Keratinocyte (primary cell): Measurements from ENCODE around the gene IGF2BP1. TPM values are rescaled to one million over a fixed set of nuclear protein-coding genes. Genes with fewer than 3 reads are reported as not detected.

Source experiments
- DNase-seq: peaks from one replicate; pipeline ENCODE4 v3.0.0-alpha.2; 2011; ENCODE audit warnings: low read depth, missing footprints, low spot score
- FAIRE-seq: peaks from 2 replicates; lab custom pipeline; 2011; peaks lifted over from hg19 to GRCh38; lab: Jason Lieb, UNC
- H2AFZ ChIP-seq: 2 replicates; pipeline ENCODE4 v1.6.0; 2012; ENCODE audit warnings: low read length, control low read depth, inconsistent platforms; ENCODE audit not compliant: control insufficient read depth
- H3K27ac ChIP-seq: 2 replicates; pipeline ENCODE4 v1.5.1; 2011; ENCODE audit warnings: low read length; ENCODE audit not compliant: control insufficient read depth, insufficient read depth
- H3K27me3 ChIP-seq: 3 replicates; pipeline ENCODE4 v1.6.0; 2011; ENCODE audit warnings: low read length; ENCODE audit not compliant: control insufficient read depth, insufficient read depth; ENCODE audit errors: extremely low read depth
- H3K36me3 ChIP-seq, 2 experiments: 2 replicates in 1 of 2; 3 replicates in 1 of 2; pipeline ENCODE4 v1.5.1; 2011; ENCODE audit warnings: low read length in 2 of 2, mild to moderate bottlenecking in 1 of 2; ENCODE audit not compliant: control insufficient read depth in 2 of 2, insufficient read depth in 2 of 2; ENCODE audit errors: extremely low read depth in 1 of 2
- H3K4me1 ChIP-seq: 3 replicates; pipeline ENCODE4 v1.5.1; 2011; ENCODE audit warnings: low read length; ENCODE audit not compliant: control insufficient read depth, insufficient read depth; ENCODE audit errors: extremely low read depth
- H3K4me2 ChIP-seq: 3 replicates; pipeline ENCODE4 v1.6.0; 2011; ENCODE audit warnings: low read depth, low read length; ENCODE audit not compliant: control insufficient read depth, insufficient read depth; ENCODE audit errors: extremely low read depth
- H3K4me3 ChIP-seq, 3 experiments: fragments of 200-600 bp in 1 of 3; sonication (generic) in 1 of 3; 2 replicates in 2 of 3; 3 replicates in 1 of 3; pipeline ENCODE4 v1.5.1; 2011 to 2016; ENCODE audit warnings: low read length in 3 of 3, mild to moderate bottlenecking in 3 of 3, control low read depth in 2 of 3, inconsistent platforms in 1 of 3, low read depth in 1 of 3, mixed read lengths in 1 of 3, mixed run types in 1 of 3, moderate library complexity in 1 of 3; ENCODE audit not compliant: control insufficient read depth in 2 of 3, insufficient read depth in 2 of 3; ENCODE audit errors: extremely low read depth in 1 of 3
- H3K79me2 ChIP-seq: 2 replicates; pipeline ENCODE4 v1.6.0; 2012; ENCODE audit warnings: low read length; ENCODE audit not compliant: control insufficient read depth, insufficient read depth
- H3K9ac ChIP-seq: 3 replicates; pipeline ENCODE4 v1.6.0; 2011; ENCODE audit warnings: low read length; ENCODE audit not compliant: control insufficient read depth, insufficient read depth; ENCODE audit errors: extremely low read depth
- H3K9me1 ChIP-seq: 3 replicates; pipeline ENCODE4 v1.6.0; 2011; ENCODE audit warnings: low read length; ENCODE audit not compliant: control insufficient read depth, insufficient read depth; ENCODE audit errors: extremely low read depth
- H3K9me3 ChIP-seq: 2 replicates; pipeline ENCODE4 v1.5.1; 2012; ENCODE audit warnings: low read depth, low read length; ENCODE audit not compliant: control insufficient read depth
- H4K20me1 ChIP-seq: 3 replicates; pipeline ENCODE4 v1.6.0; 2011; ENCODE audit warnings: low read length; ENCODE audit not compliant: control insufficient read depth, insufficient read depth; ENCODE audit errors: extremely low read depth
- CTCF ChIP-seq, 3 experiments: IDR thresholded peaks in 1 of 3; conservative IDR thresholded peaks in 1 of 3; optimal IDR thresholded peaks in 1 of 3; 2 replicates in 2 of 3; 3 replicates in 1 of 3; pipeline versions ENCODE3 to v1.5.1; 2011; ENCODE audit warnings: low read length in 3 of 3, mild to moderate bottlenecking in 3 of 3, moderate library complexity in 2 of 3, control low read depth in 1 of 3, inconsistent platforms in 1 of 3; ENCODE audit not compliant: insufficient read depth in 2 of 3; ENCODE audit errors: extremely low read depth in 1 of 3
- EZH2 ChIP-seq: IDR thresholded peaks from one replicate; pipeline ENCODE4 v1.6.1; 2012; ENCODE audit warnings: inconsistent platforms, mild to moderate bottlenecking, low read length, moderate library complexity
- dilution Hi-C: fragments of 300-500 bp; cut with MboI; formaldehyde crosslinking; loops from one replicate; pipeline ENCODE4 v1.7.0; 2020; ENCODE audit warnings: low sequenced_read_pairs; ENCODE audit not compliant: extremely low pct_ligation_motif_present
- polyA plus RNA-seq, 5 experiments: library from polyadenylated mRNA; depleted of rRNA in 3 of 5; stranded (reverse) in 3 of 5; stranded (forward) in 1 of 5; unstranded in 1 of 5; fragments of >200 nt; gene quantifications; 1 replicate in 1 of 5; 2 replicates in 3 of 5; 3 replicates in 1 of 5; pipeline versions ENCODE4 v1.2.1 to v1.2.3, GENCODE V29; 2011 to 2012; ENCODE audit warnings: missing spikeins in 2 of 5, low read depth in 1 of 5, low replicate concordance in 1 of 5

IGF2BP1 gene
- polyA plus RNA-seq, 1 donor (not counting 4 experiments of a cell fraction or from before 2014, with no cell fraction given), result not detected

- H3K27me3 ChIP-seq, result peaks cover 9% of the 10 kb centered on the region
- DNase-seq (no peak), FAIRE-seq (no peak)
- H3K27ac ChIP-seq, result no peak overlapping the region
- H3K4me3 ChIP-seq, result no peak overlapping the region
- H4K20me1 ChIP-seq, result no peaks in the 10 kb centered on the region
- H3K79me2 ChIP-seq, result no peaks in the 10 kb centered on the region
- H3K4me1 ChIP-seq, result no peaks in the 10 kb centered on the region
- no peaks in the 10 kb centered on the region for H3K36me3 ChIP-seq
- no peaks in the 10 kb centered on the region for H3K9me1 ChIP-seq
- no peaks in the 10 kb centered on the region for H3K9me3 ChIP-seq
- dilution Hi-C loops, result no loop called here
- no peak overlapping the region for H3K4me2 ChIP-seq
- H2AFZ ChIP-seq, result no peak overlapping the region
- H3K9ac ChIP-seq, result no peak overlapping the region
- TF ChIP-seq EZH2 (no peak), CTCF (optimal IDR thresholded peaks at IDR 0.05 in 1 of 3, IDR thresholded peaks at IDR 0.05 in 1 of 3, conservative IDR thresholded peaks at IDR 0.05 in 1 of 3; ENCODE audit: extremely low read depth in 1 of 3, insufficient read depth in 2 of 3, low read length in 3 of 3) (no peak)
These were observed 15.2 kb upstream of the IGF2BP1 start for GRCh38 chr17:48981927-48982539.

DNA sequence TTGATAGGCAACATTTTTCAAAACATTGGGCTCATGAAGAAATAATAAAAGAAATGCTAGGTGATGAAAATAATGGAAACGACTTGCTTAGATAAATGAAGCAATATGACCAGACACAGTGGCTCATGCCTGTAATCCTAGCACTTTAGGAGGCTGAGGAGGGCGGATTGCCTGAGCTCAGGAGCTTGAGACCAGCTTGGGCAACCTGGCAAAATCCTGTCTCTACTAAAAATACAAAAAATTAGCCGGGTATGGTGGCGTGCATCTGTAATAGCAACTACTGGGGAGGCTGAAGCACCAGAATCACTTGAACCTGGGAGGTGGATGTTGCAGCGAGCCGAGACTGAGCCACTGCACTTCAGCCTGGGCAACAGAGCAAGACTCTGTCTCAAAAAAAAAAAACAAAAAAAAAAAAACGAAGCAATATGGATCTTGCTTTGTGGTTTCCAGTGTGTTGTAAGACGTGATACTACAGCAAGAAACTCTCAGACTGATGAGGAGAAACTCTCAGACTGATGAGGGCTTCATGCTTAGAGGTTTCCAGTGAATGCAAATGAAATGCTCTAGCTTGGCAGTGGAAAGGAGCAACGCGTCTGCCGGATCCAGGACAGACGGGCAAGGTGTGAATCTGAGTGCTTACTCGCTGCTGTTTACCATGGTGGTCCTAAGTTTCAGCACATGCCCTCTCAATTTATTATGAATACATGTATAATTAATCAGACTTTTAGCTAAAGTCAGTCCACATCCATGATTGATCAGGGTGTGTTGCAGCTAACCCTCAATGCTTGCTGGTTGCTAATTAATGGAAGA, 11.5 kb upstream of the IGF2BP1 start:
- Histone ChIP-seq H3K4me2 (no peak overlapping the region), H3K9me3 (no peaks in the 10 kb centered on the region), H2AFZ (no peak overlapping the region), H3K79me2 (no peaks in the 10 kb centered on the region), H4K20me1 (no peaks in the 10 kb centered on the region), H3K9ac (no peak overlapping the region), H3K4me1 (no peaks in the 10 kb centered on the region), H3K4me3 (no peak overlapping the region), H3K27ac (no peak overlapping the region), H3K27me3 (peaks cover 17% of the 10 kb centered on the region), H3K36me3 (no peaks in the 10 kb centered on the region), H3K9me1 (no peaks in the 10 kb centered on the region)
- TF ChIP-seq EZH2 (no peak), CTCF (optimal IDR thresholded peaks at IDR 0.05 in 1 of 3, IDR thresholded peaks at IDR 0.05 in 1 of 3, conservative IDR thresholded peaks at IDR 0.05 in 1 of 3; ENCODE audit: extremely low read depth in 1 of 3, insufficient read depth in 2 of 3, low read length in 3 of 3) (no peak)
- FAIRE-seq, result no peak
- DNase-seq, result no peak
- dilution Hi-C loops, result no loop called here
